Pancreas (tissue), 10 donors: ENCODE data around the gene ITGA5. TPM values are rescaled to one million over a fixed set of nuclear protein-coding genes. Genes with fewer than 3 reads are reported as not detected.
A peak's percentile ranks its signal among the peaks of the same experiment; 100 is the strongest.

Experiments
- ATAC-seq, 4 donors: fragments of 200-7000 bp; cut with Tn5 transposase; one replicate each; pipeline versions ENCODE4 v1.8.0 to v1.9.1; 2020; ENCODE audit warnings: mild to moderate bottlenecking in 4 of 4, moderate library complexity in 4 of 4
- DNase-seq, 6 donors: peaks; one replicate each; pipeline ENCODE4 v3.0.0-alpha.2; 2020
- FAIRE-seq: peaks from 2 replicates; lab custom pipeline; 2012; peaks lifted over from hg19 to GRCh38; lab: Jason Lieb, UNC
- H3K27ac ChIP-seq, 4 donors: fragments of 200-600 bp; sonication (generic); 1 replicate in 3 of 4; 2 replicates in 1 of 4; pipeline versions ENCODE4 v1.5.0 to v1.8.0; 2020
- H3K27me3 ChIP-seq, 4 donors: fragments of 200-600 bp; one replicate each; pipeline ENCODE4 v1.8.0; 2021
- H3K36me3 ChIP-seq, 3 donors: fragments of 200-600 bp; sonication (generic) in 1 of 3; one replicate each; pipeline versions ENCODE4 v1.5.0 to v1.8.0; 2020 to 2021
- H3K4me1 ChIP-seq, 3 donors: fragments of 200-600 bp; one replicate each; pipeline ENCODE4 v1.8.0; 2021
- H3K4me3 ChIP-seq, 4 donors: fragments of 200-600 bp; sonication (generic) in 2 of 4; one replicate each; pipeline versions ENCODE4 v1.5.0 to v1.8.0; 2020 to 2021
- H3K9me3 ChIP-seq, 4 donors: fragments of 200-600 bp; one replicate each; pipeline ENCODE4 v1.8.0; 2021
- WGBS, 2 donors: extraction: QIAGEN DNeasy Blood & Tissue Kit; methylation state at CpG; one replicate each; pipeline ENCODE4 v1.1.7; 2013; 5-methylcytosine and 5-hydroxymethylcytosine counted together
- intact Hi-C, 3 donors: fragments of 100-400 bp; cut with DNase I; formaldehyde crosslinking; loops; one replicate each; pipeline versions ENCODE4 v1.11.1 to v1.14.2; 2022
- polyA plus RNA-seq, 2 donors: library from polyadenylated mRNA; stranded (reverse); fragments of 200-250 nt; gene quantifications; one replicate each; pipeline ENCODE4 v1.2.3, GENCODE V29; 2013
- total RNA-seq, 6 donors: library from RNA; stranded (reverse); fragmentation: NEBNext Ultra II Directional in 4 of 6; extraction: Animal tissue kit (Norgen Biotek cat#: 25700) in 4 of 6; gene quantifications; one replicate each; pipeline versions ENCODE4 v1.2.1 to v1.2.4, GENCODE V29; 2021 to 2023
- TF ChIP-seq, protein P1 (sequence below), 4 donors: fragments of 200-600 bp; sonication (generic) in 3 of 4; IDR thresholded peaks; one replicate each; pipeline versions ENCODE4 v1.5.0 to v1.8.0; 2021; ENCODE audit warnings: antibody characterized with exemption in 4 of 4
- donor health status: healthy with polysubstance abuse.
- donor health status: DM: no; HTN: no; CAD: no; lungs with moderate emphysema.
- donor health status: DM: no; HTN: no; CAD: no.
- donor health status: control.
- donor health status: control.
- donor health status: Bipolar disorder and iron deficiency.
- donor health status: DM: yes; HTN: yes; CAD: no.
- donor health status: DM: no; HTN: no; CAD: no.
- donor health status: DM: no; HTN: no; CAD: no.
- donor health status: DM: yes; HTN: yes; CAD: no.

Gene ITGA5
- total and polyA plus RNA-seq, 8 donors = 9.5 to 32.2 (median 17.5) TPM

DNA sequence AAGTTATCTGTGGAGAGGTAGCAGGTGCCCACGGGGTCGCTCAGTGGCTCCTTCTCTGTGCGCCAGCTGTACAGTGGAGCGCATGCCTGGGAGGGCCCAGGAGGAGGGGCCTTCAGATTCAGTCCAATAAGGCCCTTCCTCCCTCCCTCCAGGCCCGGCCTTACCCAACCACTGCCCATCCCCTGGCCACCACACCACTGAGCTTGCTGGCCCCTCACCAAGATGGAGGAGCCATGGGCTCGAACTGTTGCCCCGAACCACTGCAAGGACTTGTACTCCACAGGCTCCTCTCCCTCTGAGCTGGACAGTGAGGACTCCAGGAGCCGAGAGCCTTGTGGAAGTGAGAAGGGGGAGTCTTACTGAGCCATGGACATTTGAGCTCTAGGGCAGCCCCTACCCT is 9.8 kb downstream of the ITGA5 start:
- 88 to 94% methylated on average over 8 of the region's 8 CpGs for WGBS, 2 donors
- FAIRE-seq = no peak

DNA sequence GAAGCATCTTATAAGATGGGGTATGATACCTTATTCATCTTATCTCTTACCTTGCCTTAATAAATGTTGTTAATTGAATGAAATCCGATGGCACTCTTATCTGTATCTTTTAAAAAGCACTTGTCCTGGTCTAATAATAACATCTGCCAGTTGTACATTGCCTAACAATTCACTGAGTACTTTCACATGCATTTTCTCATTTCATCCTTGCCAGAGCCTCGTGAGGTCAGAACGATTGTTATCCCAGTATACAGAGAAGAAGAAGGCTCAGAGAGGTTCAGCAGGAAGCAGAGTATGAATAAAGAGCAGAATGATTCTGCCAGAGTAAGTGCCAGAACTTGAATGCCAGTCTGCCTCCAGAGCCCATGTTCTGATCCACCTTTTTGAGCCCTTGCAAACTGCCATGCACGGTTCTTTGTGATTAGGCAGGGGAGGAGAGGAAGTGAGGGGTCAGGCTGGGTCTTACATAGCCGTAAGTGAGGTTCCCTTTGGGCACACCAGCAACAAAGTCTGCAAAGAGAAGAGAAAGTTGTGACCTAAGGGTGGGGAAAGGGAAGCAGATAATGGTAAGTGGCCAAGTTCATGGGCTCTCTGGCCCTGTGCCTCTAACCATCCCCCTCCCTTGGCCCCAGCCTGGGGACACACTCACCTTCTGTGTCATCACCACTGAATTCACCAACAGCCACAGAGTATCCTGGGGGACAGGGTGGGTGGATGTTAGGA is 11.7 kb downstream of the ITGA5 start:
- Histone ChIP-seq H3K9me3 (no peaks in the 10 kb centered on the region), H3K4me3 (no peak overlapping the region), H3K27me3 (no peaks in the 10 kb centered on the region), H3K27ac (no peak overlapping the region), H3K36me3 (peaks cover 0 to 13% (median 0%) of the 10 kb centered on the region in 3 donors), H3K4me1 (no peaks in the 10 kb centered on the region)
- TF ChIP-seq, protein P1, sequence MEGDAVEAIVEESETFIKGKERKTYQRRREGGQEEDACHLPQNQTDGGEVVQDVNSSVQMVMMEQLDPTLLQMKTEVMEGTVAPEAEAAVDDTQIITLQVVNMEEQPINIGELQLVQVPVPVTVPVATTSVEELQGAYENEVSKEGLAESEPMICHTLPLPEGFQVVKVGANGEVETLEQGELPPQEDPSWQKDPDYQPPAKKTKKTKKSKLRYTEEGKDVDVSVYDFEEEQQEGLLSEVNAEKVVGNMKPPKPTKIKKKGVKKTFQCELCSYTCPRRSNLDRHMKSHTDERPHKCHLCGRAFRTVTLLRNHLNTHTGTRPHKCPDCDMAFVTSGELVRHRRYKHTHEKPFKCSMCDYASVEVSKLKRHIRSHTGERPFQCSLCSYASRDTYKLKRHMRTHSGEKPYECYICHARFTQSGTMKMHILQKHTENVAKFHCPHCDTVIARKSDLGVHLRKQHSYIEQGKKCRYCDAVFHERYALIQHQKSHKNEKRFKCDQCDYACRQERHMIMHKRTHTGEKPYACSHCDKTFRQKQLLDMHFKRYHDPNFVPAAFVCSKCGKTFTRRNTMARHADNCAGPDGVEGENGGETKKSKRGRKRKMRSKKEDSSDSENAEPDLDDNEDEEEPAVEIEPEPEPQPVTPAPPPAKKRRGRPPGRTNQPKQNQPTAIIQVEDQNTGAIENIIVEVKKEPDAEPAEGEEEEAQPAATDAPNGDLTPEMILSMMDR (IDR thresholded peaks at IDR 0.05) = no peak
- intact Hi-C loops = no loop called here
- DNase-seq (no peak), ATAC-seq (peak in 1 of 4 donors; percentile 51), FAIRE-seq (no peak)
- 60 to 63% methylated on average over 5 of the region's 5 CpGs for WGBS, 2 donors

More for the DNA sequence above, 9.8 kb downstream of the ITGA5 start:
- Histone ChIP-seq H3K36me3 (no peaks in the 10 kb centered on the region), H3K9me3 (no peaks in the 10 kb centered on the region), H3K4me3 (no peak overlapping the region), H3K27ac (no peak overlapping the region), H3K4me1 (peaks cover 0 to 7% (median 0%) of the 10 kb centered on the region in 3 donors), H3K27me3 (no peaks in the 10 kb centered on the region)
- ATAC-seq (no peak), DNase-seq (no peak)
- intact Hi-C loops = no loop called here
- TF ChIP-seq, protein P1 (IDR thresholded peaks at IDR 0.05) = no peak

DNA sequence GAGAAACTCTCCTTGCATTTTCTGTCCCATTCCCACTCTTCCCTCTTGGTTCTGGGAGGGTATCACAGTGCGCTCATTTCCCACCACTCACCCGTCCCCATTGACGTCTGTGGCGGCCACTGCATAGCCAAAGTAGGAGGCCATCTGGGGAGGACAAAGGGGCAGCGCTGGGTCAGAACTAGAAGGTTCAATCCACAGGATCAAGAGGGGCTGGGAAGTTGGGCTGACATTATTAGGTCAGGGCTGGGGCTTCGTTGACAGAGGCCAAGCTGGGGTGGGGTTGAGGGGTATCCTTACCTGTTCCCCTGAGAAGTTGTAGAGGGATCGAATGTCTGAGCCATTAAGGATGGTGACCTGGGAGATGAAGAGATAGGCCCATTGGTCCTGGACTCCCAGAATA is 13.5 kb downstream of the ITGA5 start:
- ATAC-seq = no peak
- Histone ChIP-seq H3K4me3 (no peak overlapping the region), H3K4me1 (no peaks in the 10 kb centered on the region), H3K9me3 (no peaks in the 10 kb centered on the region), H3K27ac (no peak overlapping the region), H3K27me3 (no peaks in the 10 kb centered on the region), H3K36me3 (peaks cover 0 to 26% (median 8%) of the 10 kb centered on the region in 3 donors)
- no peak for DNase-seq
- WGBS, 2 donors = 87% methylated on average over 7 of the region's 7 CpGs
- no peak for FAIRE-seq
- intact Hi-C loops = no loop called here
- TF ChIP-seq, protein P1 (IDR thresholded peaks at IDR 0.05) = no peak

DNA sequence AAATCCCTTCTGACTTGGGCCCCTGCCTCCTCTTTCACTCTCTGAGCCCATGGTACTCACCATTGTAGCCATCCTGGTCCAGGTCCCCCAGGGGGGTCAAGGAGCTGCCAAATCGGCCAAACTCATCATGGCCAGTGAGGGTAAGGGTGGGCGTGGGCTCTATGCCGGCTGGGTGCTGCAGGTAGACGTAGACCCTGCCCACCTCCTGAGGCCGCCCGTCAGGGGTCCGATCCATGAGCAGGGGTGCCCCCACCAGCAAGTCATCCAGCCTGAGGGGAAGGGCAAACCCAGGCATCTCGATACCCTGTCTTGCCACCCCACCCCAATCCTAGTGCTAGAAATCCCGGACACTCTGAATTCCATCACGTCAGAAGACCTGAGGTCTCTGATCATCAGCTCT is 14.0 kb downstream of the ITGA5 start:
- Histone ChIP-seq H3K27ac (no peak overlapping the region), H3K9me3 (no peaks in the 10 kb centered on the region), H3K27me3 (no peaks in the 10 kb centered on the region), H3K4me1 (no peaks in the 10 kb centered on the region), H3K4me3 (no peak overlapping the region), H3K36me3 (peaks cover 0 to 26% (median 8%) of the 10 kb centered on the region in 3 donors)
- WGBS, 2 donors = 74 to 84% methylated on average over 10 of the region's 10 CpGs
- DNase-seq = no peak
- ATAC-seq = no peak
- no peak for FAIRE-seq
- intact Hi-C loops = no loop called here
- TF ChIP-seq, protein P1 (IDR thresholded peaks at IDR 0.05) = no peak
